Neural progenitor cell (in vitro differentiated cells): ENCODE results near the gene KIF21B. TPM values are rescaled to one million over a fixed set of nuclear protein-coding genes. Genes with fewer than 3 reads are reported as not detected.
"Not testable (repeated sequence)": the region's sequence is repeated elsewhere in the genome, so short reads cannot be mapped to it uniquely, and the experiment has no call there.

Source experiments
- DNase-seq: peaks from one replicate; pipeline ENCODE4 v3.0.0-alpha.2; 2016; ENCODE audit warnings: low spot score
- H2AFZ ChIP-seq: fragments of 200-600 bp; sonication (generic); replicated peaks from 2 replicates; pipeline ENCODE4 v1.6.1; 2016; ENCODE audit warnings: antibody characterized with exemption
- H3F3A ChIP-seq: fragments of 200-600 bp; sonication (generic); 2 replicates; pipeline ENCODE4 v1.6.1; 2016; ENCODE audit warnings: antibody characterized with exemption, low read depth
- H3K27ac ChIP-seq: fragments of 200-600 bp; sonication (generic); 2 replicates; pipeline ENCODE4 v1.5.1; 2016; ENCODE audit warnings: mild to moderate bottlenecking
- H3K27me3 ChIP-seq: fragments of 200-600 bp; sonication (generic); 2 replicates; pipeline ENCODE4 v1.6.1; 2016; ENCODE audit warnings: mild to moderate bottlenecking, moderate library complexity
- H3K36me3 ChIP-seq: fragments of 200-600 bp; sonication (generic); 2 replicates; pipeline ENCODE4 v1.5.1; 2016
- H3K4me1 ChIP-seq: fragments of 200-600 bp; sonication (generic); 2 replicates; pipeline ENCODE4 v1.6.1; 2016; ENCODE audit warnings: mixed run types
- H3K4me2 ChIP-seq: fragments of 200-600 bp; sonication (generic); 2 replicates; pipeline ENCODE4 v1.6.1; 2016
- H3K4me3 ChIP-seq: fragments of 200-600 bp; sonication (generic); 2 replicates; pipeline ENCODE4 v1.5.1; 2016
- H3K79me2 ChIP-seq: fragments of 200-600 bp; sonication (generic); 2 replicates; pipeline ENCODE4 v1.6.1; 2016; ENCODE audit warnings: low read depth
- H3K9ac ChIP-seq: fragments of 200-600 bp; sonication (generic); 2 replicates; pipeline ENCODE4 v1.6.1; 2016
- H3K9me3 ChIP-seq: fragments of 200-600 bp; sonication (generic); 2 replicates; pipeline ENCODE4 v1.5.1; 2016; ENCODE audit warnings: low read depth
- H4K20me1 ChIP-seq: fragments of 200-600 bp; sonication (generic); 2 replicates; pipeline ENCODE4 v1.6.1; 2016; ENCODE audit warnings: low read depth
- H3K27ac Mint-ChIP-seq: 3 replicates; pipeline ENCODE4 v1.8.0; 2021; ENCODE audit warnings: mixed read lengths
- H3K27me3 Mint-ChIP-seq: 2 replicates; pipeline ENCODE4 v1.8.0; 2022; ENCODE audit warnings: low read depth, mild to moderate bottlenecking, inconsistent platforms, moderate library complexity, mixed read lengths; ENCODE audit not compliant: insufficient read depth
- H3K36me3 Mint-ChIP-seq: 3 replicates; pipeline ENCODE4 v1.8.0; 2021; ENCODE audit warnings: mixed read lengths
- H3K4me1 Mint-ChIP-seq: 3 replicates; pipeline ENCODE4 v1.8.0; 2021; ENCODE audit warnings: mixed read lengths
- H3K4me3 Mint-ChIP-seq: 3 replicates; pipeline ENCODE4 v1.8.0; 2021; ENCODE audit warnings: mild to moderate bottlenecking, moderate library complexity, mixed read lengths
- H3K9me3 Mint-ChIP-seq: 3 replicates; pipeline ENCODE4 v1.8.0; 2020; ENCODE audit warnings: mixed read lengths
- CTCF ChIP-seq: fragments of 200-600 bp; sonication (generic); IDR thresholded peaks from 2 replicates; pipeline ENCODE4 v1.5.1; 2017; ENCODE audit warnings: antibody characterized with exemption, mild to moderate bottlenecking
- EZH2 ChIP-seq: fragments of 200-600 bp; sonication (generic); IDR thresholded peaks from 2 replicates; pipeline ENCODE4 v1.6.1; 2017; ENCODE audit warnings: antibody characterized with exemption, mild to moderate bottlenecking, moderate library complexity
- EZH2phosphoT487 ChIP-seq: fragments of 200-600 bp; sonication (generic); IDR thresholded peaks from 2 replicates; pipeline ENCODE4 v1.6.1; 2017; ENCODE audit warnings: antibody characterized with exemption
- total RNA-seq: library from RNA; depleted of rRNA; stranded (reverse); fragments of >200 nt; gene quantifications from 2 replicates; pipeline ENCODE4 v1.2.3, GENCODE V29; 2015; ENCODE audit warnings: low replicate concordance

The KIF21B gene
- total RNA-seq, 1 donor from 2014 or later: 6.4 TPM

- no peak for DNase-seq
- H3K4me2 ChIP-seq: no peak overlapping the region
- H2AFZ ChIP-seq: no peak overlapping the region
- no peaks in the 10 kb centered on the region for H3K79me2 ChIP-seq
- no peak overlapping the region for H3K27ac Mint-ChIP-seq
- peaks cover 2% of the 10 kb centered on the region for H3K36me3 Mint-ChIP-seq
- no peaks in the 10 kb centered on the region for H3K9me3 ChIP-seq
- no peak overlapping the region for H3K9ac ChIP-seq
- no peak for TF ChIP-seq CTCF
- H3K4me3 ChIP-seq: no peak overlapping the region
- H3K4me1 ChIP-seq: peaks cover 2% of the 10 kb centered on the region
- H3K9me3 Mint-ChIP-seq: no peaks in the 10 kb centered on the region
- no peaks in the 10 kb centered on the region for H3F3A ChIP-seq
- peaks cover 15% of the 10 kb centered on the region for H3K4me1 Mint-ChIP-seq
- H3K27me3 Mint-ChIP-seq: peaks cover 17% of the 10 kb centered on the region
- H3K27ac ChIP-seq: no peak overlapping the region
- no peak overlapping the region for H3K4me3 Mint-ChIP-seq
- H3K36me3 ChIP-seq: no peaks in the 10 kb centered on the region
- no peaks in the 10 kb centered on the region for H4K20me1 ChIP-seq
- H3K27me3 ChIP-seq: no peaks in the 10 kb centered on the region
Measured at GRCh38 chr1:200965111-200965805, 58.3 kb downstream of the KIF21B start.

GRCh38 chr1:200963888-200964287, 59.6 kb downstream of the KIF21B start:
- H3K36me3 ChIP-seq, DNase-seq: not testable (repeated sequence)

GRCh38 chr1:200963076-200963475, 60.4 kb downstream of the KIF21B start:
- Mint-ChIP-seq H3K27ac (no peak overlapping the region), H3K9me3 (no peaks in the 10 kb centered on the region), H3K4me3 (no peak overlapping the region), H3K27me3 (peaks cover 18% of the 10 kb centered on the region), H3K36me3 (no peaks in the 10 kb centered on the region), H3K4me1 (peaks cover 23% of the 10 kb centered on the region)
- Histone ChIP-seq H3K9me3 (no peaks in the 10 kb centered on the region), H3K79me2 (no peaks in the 10 kb centered on the region), H2AFZ (no peak overlapping the region), H3F3A (peaks cover 4% of the 10 kb centered on the region), H3K4me1 (peaks cover 12% of the 10 kb centered on the region), H3K27me3 (no peaks in the 10 kb centered on the region), H3K36me3 (no peaks in the 10 kb centered on the region), H3K27ac (no peak overlapping the region), H3K9ac (no peak overlapping the region), H4K20me1 (no peaks in the 10 kb centered on the region), H3K4me2 (no peak overlapping the region), H3K4me3 (no peak overlapping the region)
- no peak for DNase-seq
- no peak for TF ChIP-seq EZH2
- no peak for TF ChIP-seq EZH2phosphoT487
- no peak for TF ChIP-seq CTCF

More at GRCh38 chr1:200963888-200964287, 59.6 kb downstream of the KIF21B start:
- not testable (repeated sequence) for H3K27me3 ChIP-seq, H3K36me3 Mint-ChIP-seq, H3K27ac Mint-ChIP-seq, H2AFZ ChIP-seq, H3K27ac ChIP-seq, H3K79me2 ChIP-seq, H3K9ac ChIP-seq, H4K20me1 ChIP-seq, H3K4me3 ChIP-seq, H3K9me3 ChIP-seq, H3F3A ChIP-seq, H3K4me2 ChIP-seq, H3K9me3 Mint-ChIP-seq, H3K4me3 Mint-ChIP-seq
- peaks cover 12% of the 10 kb centered on the region for H3K4me1 ChIP-seq
- Mint-ChIP-seq H3K4me1 (peaks cover 26% of the 10 kb centered on the region), H3K27me3 (peaks cover 18% of the 10 kb centered on the region)

- H3K36me3 ChIP-seq: no peaks in the 10 kb centered on the region
- no peak overlapping the region for H3K4me2 ChIP-seq
- no peaks in the 10 kb centered on the region for H4K20me1 ChIP-seq
- no peak overlapping the region for H3K27ac ChIP-seq
- H3K9ac ChIP-seq: no peak overlapping the region
- no peak for DNase-seq
- no peaks in the 10 kb centered on the region for H3K9me3 ChIP-seq
- Mint-ChIP-seq H3K36me3 (no peaks in the 10 kb centered on the region), H3K27me3 (peaks cover 18% of the 10 kb centered on the region), H3K4me1 (peaks cover 23% of the 10 kb centered on the region), H3K4me3 (no peak overlapping the region), H3K27ac (no peak overlapping the region), H3K9me3 (no peaks in the 10 kb centered on the region)
- no peak overlapping the region for H2AFZ ChIP-seq
- H3F3A ChIP-seq: peaks cover 4% of the 10 kb centered on the region
- no peak overlapping the region for H3K4me3 ChIP-seq
- peaks cover 12% of the 10 kb centered on the region for H3K4me1 ChIP-seq
- no peaks in the 10 kb centered on the region for H3K79me2 ChIP-seq
- H3K27me3 ChIP-seq: no peaks in the 10 kb centered on the region
- TF ChIP-seq EZH2: no peak
- no peak for TF ChIP-seq EZH2phosphoT487
- no peak for TF ChIP-seq CTCF
Measured at GRCh38 chr1:200962631-200963030, 60.9 kb downstream of the KIF21B start.

- H3K4me3 Mint-ChIP-seq, DNase-seq, H3K9me3 Mint-ChIP-seq, H2AFZ ChIP-seq, H3K4me3 ChIP-seq, H3K79me2 ChIP-seq, H4K20me1 ChIP-seq, H3K4me2 ChIP-seq, H3K27ac ChIP-seq, H3K9ac ChIP-seq, H3K36me3 Mint-ChIP-seq, H3K9me3 ChIP-seq, H3K27me3 ChIP-seq, H3K27ac Mint-ChIP-seq, H3K36me3 ChIP-seq, H3F3A ChIP-seq: not testable (repeated sequence)
- H3K4me1 ChIP-seq: peaks cover 12% of the 10 kb centered on the region
- H3K4me1 Mint-ChIP-seq: peaks cover 23% of the 10 kb centered on the region
- H3K27me3 Mint-ChIP-seq: peaks cover 16% of the 10 kb centered on the region
Measured at GRCh38 chr1:200962151-200962550, 61.4 kb downstream of the KIF21B start.
